Measurements from ENCODE around the gene FGD5. TPM values are rescaled to one million over a fixed set of nuclear protein-coding genes. Genes with fewer than 3 reads are reported as not detected.

Gene FGD5
- total RNA-seq: 74.3 and 86.1 TPM in 2 replicates

- DNase-seq (ENCODE audit: low read depth in 2 of 2): no peak
Observed at GRCh38 chr3:14818804-14819500, at the start of gene FGD5. Gene FGD5, plus strand, starts transcription at chr3:14818962. Its CDS starts 110 bp downstream, at chr3:14819072.

- no peak for DNase-seq (ENCODE audit: low read depth in 2 of 2)
Observed at GRCh38 chr3:14769544-14770325, 49.0 kb upstream of the FGD5 start.

- DNase-seq (ENCODE audit: low read depth in 2 of 2): no peak
Observed at GRCh38 chr3:14770591-14770990, 48.2 kb upstream of the FGD5 start.

- DNase-seq (ENCODE audit: low read depth in 2 of 2): no peak
Observed at GRCh38 chr3:14771593-14772497, 46.9 kb upstream of the FGD5 start.

GRCh38 chr3:14772533-14773138 lies 46.1 kb upstream of the FGD5 start:
- DNase-seq (ENCODE audit: low read depth in 2 of 2): no peak

- DNase-seq (ENCODE audit: low read depth in 2 of 2): no peak
Observed at GRCh38 chr3:14773281-14773680, 45.5 kb upstream of the FGD5 start.

GRCh38 chr3:14773691-14774128 lies 45.1 kb upstream of the FGD5 start:
- DNase-seq (ENCODE audit: low read depth in 2 of 2): no peak

- no peak for DNase-seq (ENCODE audit: low read depth in 2 of 2)
Observed at GRCh38 chr3:14774431-14774830, 44.3 kb upstream of the FGD5 start.

- DNase-seq (ENCODE audit: low read depth in 2 of 2): no peak
Observed at GRCh38 chr3:14775011-14775410, 43.8 kb upstream of the FGD5 start.

- no peak for DNase-seq (ENCODE audit: low read depth in 2 of 2)
Observed at GRCh38 chr3:14775563-14775962, 43.2 kb upstream of the FGD5 start.

GRCh38 chr3:14779069-14779685 lies 39.6 kb upstream of the FGD5 start:
- DNase-seq (ENCODE audit: low read depth in 2 of 2): no peak

GRCh38 chr3:14780927-14781507 lies 37.7 kb upstream of the FGD5 start:
- peak; percentile 69 to 77 for DNase-seq (ENCODE audit: low read depth in 2 of 2)

GRCh38 chr3:14783480-14784086 lies 35.2 kb upstream of the FGD5 start:
- no peak for DNase-seq (ENCODE audit: low read depth in 2 of 2)

GRCh38 chr3:14784087-14784681 lies 34.6 kb upstream of the FGD5 start:
- no peak for DNase-seq (ENCODE audit: low read depth in 2 of 2)

GRCh38 chr3:14785207-14786155 lies 33.3 kb upstream of the FGD5 start:
- DNase-seq (ENCODE audit: low read depth in 2 of 2): no peak

- DNase-seq (ENCODE audit: low read depth in 2 of 2): no peak
Observed at GRCh38 chr3:14786369-14786768, 32.4 kb upstream of the FGD5 start.

- no peak for DNase-seq (ENCODE audit: low read depth in 2 of 2)
Observed at GRCh38 chr3:14787630-14788029, 31.1 kb upstream of the FGD5 start.

GRCh38 chr3:14788644-14789043 lies 30.1 kb upstream of the FGD5 start:
- no peak for DNase-seq (ENCODE audit: low read depth in 2 of 2)

GRCh38 chr3:14789221-14789620 lies 29.5 kb upstream of the FGD5 start:
- no peak for DNase-seq (ENCODE audit: low read depth in 2 of 2)

Data from lung microvascular endothelial cell (primary cell).